Kidney (tissue), 14 donors: Measurements from ENCODE around the gene CMSS1. TPM values are rescaled to one million over a fixed set of nuclear protein-coding genes. Genes with fewer than 3 reads are reported as not detected.
A peak's percentile ranks its signal among the peaks of the same experiment; 100 is the strongest.

Experiments
- DNase-seq, 5 donors: peaks; one replicate each; pipeline ENCODE4 v3.0.0-alpha.2; 2013 to 2020
- FAIRE-seq: peaks from 2 replicates; lab custom pipeline; 2012; peaks lifted over from hg19 to GRCh38; lab: Jason Lieb, UNC
- H3K27ac ChIP-seq, 2 donors: one replicate each; pipeline ENCODE4 v1.7.0; 2013; ENCODE audit warnings: low read depth in 2 of 2, low read length in 2 of 2, inconsistent platforms in 1 of 2
- H3K27me3 ChIP-seq: one replicate; pipeline ENCODE4 v1.7.1; 2013; ENCODE audit warnings: low read length, inconsistent platforms; ENCODE audit not compliant: control insufficient read depth, insufficient read depth
- H3K36me3 ChIP-seq, 3 donors: one replicate each; pipeline versions ENCODE4 v1.7.0 to v1.7.1; 2013; ENCODE audit warnings: low read length in 3 of 3, control low read depth in 1 of 3, inconsistent platforms in 1 of 3; ENCODE audit not compliant: insufficient read depth in 3 of 3, control insufficient read depth in 2 of 3
- H3K4me1 ChIP-seq, 3 donors: one replicate each; pipeline versions ENCODE4 v1.7.0 to v1.7.1; 2013; ENCODE audit warnings: low read length in 3 of 3, inconsistent platforms in 1 of 3, low read depth in 1 of 3; ENCODE audit not compliant: control insufficient read depth in 2 of 3, insufficient read depth in 2 of 3
- H3K4me3 ChIP-seq, 3 donors: one replicate each; pipeline versions ENCODE4 v1.7.0 to v1.8.1; 2013; ENCODE audit warnings: low read length in 3 of 3, control low read depth in 1 of 3, inconsistent platforms in 1 of 3
- H3K9ac ChIP-seq, 3 donors: one replicate each; pipeline versions ENCODE4 v1.7.0 to v1.7.1; 2013; ENCODE audit warnings: low read length in 3 of 3, control low read depth in 1 of 3, inconsistent platforms in 1 of 3
- H3K9me3 ChIP-seq, 3 donors: one replicate each; pipeline versions ENCODE4 v1.7.0 to v1.7.1; 2013; ENCODE audit warnings: low read length in 3 of 3, control low read depth in 1 of 3, inconsistent platforms in 1 of 3; ENCODE audit not compliant: control insufficient read depth in 2 of 3, insufficient read depth in 1 of 3
- intact Hi-C: fragments of 100-400 bp; cut with DNase I; formaldehyde crosslinking; loops from one replicate; pipeline ENCODE4 v1.11.1; 2022
- polyA plus RNA-seq: library from polyadenylated mRNA; stranded (reverse); fragments of 350-450 nt; fragmentation: Illumina TruSeq; extraction: RNeasy Lipid Tissue Mini Kit (QIAGEN cat#74804); gene quantifications from one replicate; pipeline ENCODE4 v1.2.3, GENCODE V29; 2014; ENCODE audit warnings: low read depth, low replicate concordance; ENCODE audit not compliant: insufficient read depth
- total RNA-seq: library from RNA; stranded (reverse); fragmentation: NEBNext Ultra II Directional; extraction: Animal tissue kit (Norgen Biotek cat#: 25700); gene quantifications from one replicate; pipeline ENCODE4 v1.2.1, GENCODE V29; 2021
- TF ChIP-seq, protein P1 (sequence below): IDR thresholded peaks from 3 replicates; pipeline ENCODE4 v1.5.1; 2012; ENCODE audit warnings: mild to moderate bottlenecking, moderate library complexity, borderline replicate concordance; ENCODE audit not compliant: insufficient read depth; ENCODE audit errors: extremely low read depth
- donor health status: control.
- donor health status: control.
- donor health status: control.
- donor health status: control.
- donor health status: control.
- donor health status: DM: yes; HTN: yes; CAD: no.
- donor health status: Normal renal cell carcinoma (clear cell type).

CMSS1 gene
- total and polyA plus RNA-seq, 2 donors from 2014 or later: 26.4 to 27.0 TPM

DNA sequence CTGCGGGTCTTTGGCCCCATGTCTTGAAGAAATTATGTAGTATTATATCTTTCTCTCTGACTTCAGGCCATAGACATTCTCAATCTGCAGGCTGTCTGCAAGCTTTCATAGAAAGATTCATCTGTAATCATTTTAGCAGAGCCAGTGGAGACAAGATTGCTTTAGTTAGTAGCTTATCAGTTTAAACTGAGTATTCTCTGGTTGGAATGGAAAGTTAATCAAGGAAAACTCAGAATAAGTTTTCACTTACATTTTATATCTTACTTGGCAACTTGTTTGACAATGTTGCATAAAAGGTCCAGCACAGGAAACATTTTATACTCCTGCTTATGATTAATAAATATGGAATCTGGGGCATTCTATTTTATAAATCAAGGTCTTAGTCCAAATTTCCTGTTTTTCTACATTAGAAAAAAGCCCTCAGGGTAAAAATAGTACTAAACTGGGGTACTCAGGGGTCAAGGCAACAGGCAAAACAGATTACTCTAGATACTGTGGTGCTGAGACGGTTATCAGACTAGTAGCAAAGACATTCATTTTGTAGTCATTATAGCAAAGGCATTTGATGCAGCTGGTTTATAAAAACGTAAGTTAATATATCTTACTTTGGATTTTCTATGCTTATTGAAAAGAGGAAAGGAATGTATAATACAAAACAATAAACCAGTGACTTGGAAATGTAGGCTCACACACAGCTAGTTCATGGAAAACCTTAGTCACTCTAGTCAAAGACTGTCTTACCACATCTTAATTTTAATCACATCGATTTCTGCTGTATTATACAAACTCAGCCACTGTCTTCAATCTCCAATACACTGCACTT is 341.9 kb downstream of the CMSS1 start:
- no peak overlapping the region for H3K4me3 ChIP-seq

DNA sequence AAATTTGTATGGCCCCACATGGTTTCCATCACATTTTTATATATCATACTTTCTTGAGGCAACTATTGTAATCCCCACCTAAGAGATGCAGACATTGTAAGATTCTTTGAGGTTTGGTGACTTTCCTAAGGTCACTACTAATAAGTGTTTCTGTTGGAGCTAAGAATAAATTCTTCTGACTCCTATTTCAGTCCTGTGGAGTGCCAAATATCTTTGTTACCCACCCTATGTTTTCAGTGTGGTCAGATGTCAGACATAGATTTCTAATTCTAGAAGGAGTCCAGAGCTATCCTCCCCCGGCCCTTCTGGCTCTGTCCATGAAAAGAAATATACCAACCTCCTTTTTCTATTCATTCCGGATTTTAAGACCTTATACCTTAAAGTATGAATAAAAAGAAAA is 342.9 kb downstream of the CMSS1 start:
- Histone ChIP-seq H3K4me1 (peaks cover 2 to 8% (median 6%) of the 10 kb centered on the region in 3 donors), H3K27ac (no peak overlapping the region), H3K36me3 (no peaks in the 10 kb centered on the region), H3K27me3 (no peaks in the 10 kb centered on the region), H3K4me3 (no peak overlapping the region), H3K9ac (no peak overlapping the region), H3K9me3 (peaks cover 0 to 4% (median 0%) of the 10 kb centered on the region in 3 donors)
- FAIRE-seq (no peak), DNase-seq (no peak)
- TF ChIP-seq, protein P1, sequence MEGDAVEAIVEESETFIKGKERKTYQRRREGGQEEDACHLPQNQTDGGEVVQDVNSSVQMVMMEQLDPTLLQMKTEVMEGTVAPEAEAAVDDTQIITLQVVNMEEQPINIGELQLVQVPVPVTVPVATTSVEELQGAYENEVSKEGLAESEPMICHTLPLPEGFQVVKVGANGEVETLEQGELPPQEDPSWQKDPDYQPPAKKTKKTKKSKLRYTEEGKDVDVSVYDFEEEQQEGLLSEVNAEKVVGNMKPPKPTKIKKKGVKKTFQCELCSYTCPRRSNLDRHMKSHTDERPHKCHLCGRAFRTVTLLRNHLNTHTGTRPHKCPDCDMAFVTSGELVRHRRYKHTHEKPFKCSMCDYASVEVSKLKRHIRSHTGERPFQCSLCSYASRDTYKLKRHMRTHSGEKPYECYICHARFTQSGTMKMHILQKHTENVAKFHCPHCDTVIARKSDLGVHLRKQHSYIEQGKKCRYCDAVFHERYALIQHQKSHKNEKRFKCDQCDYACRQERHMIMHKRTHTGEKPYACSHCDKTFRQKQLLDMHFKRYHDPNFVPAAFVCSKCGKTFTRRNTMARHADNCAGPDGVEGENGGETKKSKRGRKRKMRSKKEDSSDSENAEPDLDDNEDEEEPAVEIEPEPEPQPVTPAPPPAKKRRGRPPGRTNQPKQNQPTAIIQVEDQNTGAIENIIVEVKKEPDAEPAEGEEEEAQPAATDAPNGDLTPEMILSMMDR: no peak
- intact Hi-C loops: no loop called here

More for the DNA sequence above, 341.9 kb downstream of the CMSS1 start:
- Histone ChIP-seq H3K4me1 (peaks cover 2 to 8% (median 6%) of the 10 kb centered on the region in 3 donors), H3K27me3 (no peaks in the 10 kb centered on the region), H3K27ac (peak overlapping the region; percentile 47 to 62), H3K9ac (no peak overlapping the region), H3K36me3 (no peaks in the 10 kb centered on the region), H3K9me3 (peaks cover 0 to 9% (median 3%) of the 10 kb centered on the region in 3 donors)
- TF ChIP-seq, protein P1: no peak
- intact Hi-C loops: no loop called here
- DNase-seq: peak in 1 of 5 donors; percentile 51
- no peak for FAIRE-seq

DNA sequence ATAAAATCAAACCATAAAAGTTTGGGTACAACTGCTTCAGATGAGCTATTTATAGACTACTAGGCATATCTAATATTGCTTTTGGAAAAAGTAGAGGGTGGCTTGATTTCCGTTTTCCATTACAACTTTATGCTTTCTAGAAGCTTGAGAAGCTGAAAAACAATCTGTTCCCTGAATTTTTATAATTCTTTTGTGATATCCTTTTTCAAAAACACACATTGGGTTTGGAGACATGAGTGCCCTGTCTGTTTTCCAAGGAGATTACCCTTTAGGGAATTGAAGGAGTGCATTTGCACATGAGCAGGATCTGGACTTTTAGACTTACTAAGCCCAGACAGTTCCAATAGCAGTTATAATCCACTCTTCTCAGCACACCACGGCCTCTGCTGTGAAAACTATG is 346.1 kb downstream of the CMSS1 start:
- no peaks in the 10 kb centered on the region for H3K36me3 ChIP-seq
- H3K27ac ChIP-seq: peak overlapping the region; percentile 20 to 40
- H3K4me1 ChIP-seq: peaks cover 2 to 7% (median 6%) of the 10 kb centered on the region in 3 donors
- DNase-seq (no peak), FAIRE-seq (no peak)
- H3K4me3 ChIP-seq: no peak overlapping the region
- H3K9me3 ChIP-seq: no peaks in the 10 kb centered on the region
- intact Hi-C loops: no loop called here
- H3K9ac ChIP-seq: no peak overlapping the region
- TF ChIP-seq, protein P1: no peak
- no peaks in the 10 kb centered on the region for H3K27me3 ChIP-seq
